ENCODE data around the gene REPIN1.

REPIN1 gene

DNA sequence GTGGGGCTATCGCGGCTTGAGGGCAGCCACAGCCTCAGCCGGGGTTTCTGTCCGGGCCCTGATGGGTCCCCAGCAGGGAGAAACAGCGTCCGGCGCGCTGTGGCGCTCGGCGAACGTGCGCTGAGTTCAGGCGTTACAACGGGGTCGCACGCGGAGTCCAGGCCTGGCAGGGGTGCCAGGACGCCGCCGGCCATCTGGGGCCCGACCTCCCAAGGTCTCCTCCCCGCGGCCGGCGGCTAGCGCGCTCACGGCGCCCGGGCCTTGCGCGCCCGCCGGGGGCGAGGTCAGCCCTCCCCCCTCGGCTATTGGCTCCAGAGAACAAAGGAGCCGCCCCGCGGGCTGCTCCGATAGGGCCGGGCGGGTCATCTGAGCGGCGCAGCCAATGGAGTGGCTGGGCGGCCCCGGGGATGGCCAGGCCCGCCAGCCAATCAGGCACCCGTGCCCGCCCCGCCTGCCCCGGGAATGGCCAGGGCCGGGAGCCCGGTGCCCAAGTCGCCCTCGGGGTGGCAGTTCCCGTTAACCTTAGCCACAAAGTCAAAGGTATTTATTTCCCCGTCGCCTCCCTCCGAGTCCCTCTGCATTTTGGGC lies 10.3 kb downstream of the REPIN1 start, which contains the start of gene ZNF775:
TSS of gene ZNF775 (plus strand) at position 478 of the 588 bp plus-strand sequence. CDS start 9,141 bp downstream, outside the sequence.
- TF ChIP-seq, protein P1, sequence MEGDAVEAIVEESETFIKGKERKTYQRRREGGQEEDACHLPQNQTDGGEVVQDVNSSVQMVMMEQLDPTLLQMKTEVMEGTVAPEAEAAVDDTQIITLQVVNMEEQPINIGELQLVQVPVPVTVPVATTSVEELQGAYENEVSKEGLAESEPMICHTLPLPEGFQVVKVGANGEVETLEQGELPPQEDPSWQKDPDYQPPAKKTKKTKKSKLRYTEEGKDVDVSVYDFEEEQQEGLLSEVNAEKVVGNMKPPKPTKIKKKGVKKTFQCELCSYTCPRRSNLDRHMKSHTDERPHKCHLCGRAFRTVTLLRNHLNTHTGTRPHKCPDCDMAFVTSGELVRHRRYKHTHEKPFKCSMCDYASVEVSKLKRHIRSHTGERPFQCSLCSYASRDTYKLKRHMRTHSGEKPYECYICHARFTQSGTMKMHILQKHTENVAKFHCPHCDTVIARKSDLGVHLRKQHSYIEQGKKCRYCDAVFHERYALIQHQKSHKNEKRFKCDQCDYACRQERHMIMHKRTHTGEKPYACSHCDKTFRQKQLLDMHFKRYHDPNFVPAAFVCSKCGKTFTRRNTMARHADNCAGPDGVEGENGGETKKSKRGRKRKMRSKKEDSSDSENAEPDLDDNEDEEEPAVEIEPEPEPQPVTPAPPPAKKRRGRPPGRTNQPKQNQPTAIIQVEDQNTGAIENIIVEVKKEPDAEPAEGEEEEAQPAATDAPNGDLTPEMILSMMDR (IDR thresholded peaks at IDR 0.05; ENCODE audit: low read depth, low read length, missing control alignments): no peak
- peak within 1 kb of the TSS; percentile 90 for H3K4me3 ChIP-seq (ENCODE audit: low read depth, low read length)
- no peak for DNase-seq (ENCODE audit: low read depth)

DNA sequence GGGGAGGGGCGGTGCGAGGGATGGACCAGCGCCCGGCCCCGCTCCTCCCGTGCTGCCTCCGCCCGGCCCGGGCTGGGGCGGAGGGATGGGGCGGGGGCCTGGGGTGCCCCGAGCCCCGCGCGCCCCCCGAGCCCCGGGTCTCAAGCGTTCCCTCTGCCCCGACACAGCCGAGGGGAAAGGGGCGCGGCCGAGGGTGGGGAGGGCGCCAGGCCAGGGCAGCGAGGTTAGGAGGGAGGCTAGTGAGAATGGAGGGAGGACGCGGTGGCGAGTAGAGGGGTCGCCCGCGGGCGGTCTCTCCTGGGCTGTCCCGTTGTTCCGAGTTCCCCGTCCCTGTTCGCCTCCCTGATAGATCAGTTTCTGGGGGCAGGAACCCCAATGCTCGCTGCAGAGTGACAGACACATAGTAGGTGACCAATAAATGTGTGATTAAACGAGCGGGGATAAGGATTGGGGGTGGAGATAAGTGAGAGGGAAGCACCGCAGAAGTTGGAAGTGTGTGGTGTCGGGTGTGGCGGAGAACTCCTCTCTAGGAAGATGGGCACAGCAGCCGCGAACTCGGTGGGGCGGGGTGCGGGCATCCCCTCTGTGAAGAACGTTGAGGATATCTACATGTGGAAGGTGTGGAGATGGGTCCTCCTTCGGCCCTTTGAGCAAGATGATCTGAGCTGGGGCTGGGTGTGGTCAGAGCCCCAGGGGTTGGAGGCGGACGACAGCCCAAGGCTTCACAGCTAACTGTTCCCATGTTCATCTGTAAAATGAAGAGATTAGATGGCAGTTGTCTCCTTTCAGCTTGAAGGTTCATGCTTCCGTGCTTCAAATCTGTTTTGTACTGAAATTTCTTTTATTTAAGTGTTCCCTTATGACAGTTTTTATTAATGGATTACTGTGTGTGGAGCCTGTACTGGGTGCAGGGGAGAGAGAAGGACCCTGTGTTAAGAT lies 11.1 kb downstream of the REPIN1 start:
- DNase-seq (ENCODE audit: low read depth): no peak
- H3K4me3 ChIP-seq (ENCODE audit: low read depth, low read length): peak overlapping the region; percentile 90
- TF ChIP-seq, protein P1 (IDR thresholded peaks at IDR 0.05; ENCODE audit: low read depth, low read length, missing control alignments): no peak

DNA sequence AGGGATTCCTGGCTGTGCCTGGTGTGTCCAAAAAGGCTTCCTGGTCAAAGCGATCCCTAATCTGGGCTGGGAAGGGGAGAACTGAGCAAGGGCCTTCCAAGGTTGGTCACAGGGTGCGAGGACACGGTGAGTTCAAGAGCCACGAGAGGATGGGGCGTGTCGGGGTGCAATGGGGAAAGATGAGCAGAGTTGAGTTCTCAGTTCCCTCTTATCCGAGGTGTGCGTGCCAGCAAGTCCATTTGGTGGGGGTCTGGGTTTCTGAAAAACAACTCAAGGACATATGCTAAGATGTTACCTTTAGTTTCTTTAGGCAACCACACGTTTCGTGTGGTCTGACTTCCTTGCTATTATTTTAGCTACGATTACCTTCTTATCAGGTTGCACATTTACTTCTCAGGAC lies 11.8 kb downstream of the REPIN1 start:
- DNase-seq (ENCODE audit: low read depth): no peak
- TF ChIP-seq, protein P1 (IDR thresholded peaks at IDR 0.05; ENCODE audit: low read depth, low read length, missing control alignments): no peak
- H3K4me3 ChIP-seq (ENCODE audit: low read depth, low read length): peak overlapping the region; percentile 90

DNA sequence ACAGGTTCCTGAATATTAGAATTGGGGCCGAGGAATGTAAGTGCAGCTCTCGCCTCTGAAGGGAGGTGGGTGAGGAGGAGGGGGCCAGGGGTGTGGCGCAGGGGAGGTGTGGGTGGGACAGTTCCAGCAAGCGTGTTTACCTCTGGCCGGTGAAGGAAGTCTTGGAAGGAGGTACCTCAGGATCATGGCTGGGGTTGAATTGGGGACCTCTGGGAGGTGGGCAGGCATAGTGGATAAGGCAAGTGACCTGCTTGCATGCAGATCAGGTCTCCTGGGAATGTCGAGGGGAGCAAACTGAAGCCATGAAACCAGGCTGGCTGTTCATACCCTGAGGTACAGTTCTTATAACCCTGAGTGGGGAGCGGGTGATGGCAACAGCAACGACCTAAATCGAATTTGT lies 12.5 kb downstream of the REPIN1 start:
- TF ChIP-seq, protein P1 (IDR thresholded peaks at IDR 0.05; ENCODE audit: low read depth, low read length, missing control alignments): no peak
- no peak for DNase-seq (ENCODE audit: low read depth)
- H3K4me3 ChIP-seq (ENCODE audit: low read depth, low read length): peak overlapping the region; percentile 90

DNA sequence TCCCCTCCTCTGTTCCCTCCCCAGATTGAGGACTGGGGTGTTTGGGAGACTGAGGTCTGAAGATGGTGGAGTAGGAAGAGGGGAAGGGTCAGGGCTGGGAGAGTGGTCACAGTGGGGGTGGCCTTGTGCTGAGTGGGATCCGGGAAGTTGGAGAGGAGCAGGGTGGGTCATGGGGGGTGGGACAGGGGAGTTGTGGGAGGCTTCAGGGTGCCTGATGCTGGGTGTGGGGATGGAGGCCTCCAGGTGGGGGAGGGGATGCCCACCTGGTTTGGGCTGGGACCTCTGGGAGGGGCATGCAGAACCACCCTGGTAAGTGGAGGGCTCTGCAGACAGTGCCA lies 13.1 kb downstream of the REPIN1 start:
- no peak overlapping the region; the same call in none of the 2 replicates for H3K4me3 ChIP-seq (ENCODE audit: low read depth, low read length)
- DNase-seq (ENCODE audit: low read depth): no peak
- TF ChIP-seq, protein P1 (IDR thresholded peaks at IDR 0.05; ENCODE audit: low read depth, low read length, missing control alignments): no peak

DNA sequence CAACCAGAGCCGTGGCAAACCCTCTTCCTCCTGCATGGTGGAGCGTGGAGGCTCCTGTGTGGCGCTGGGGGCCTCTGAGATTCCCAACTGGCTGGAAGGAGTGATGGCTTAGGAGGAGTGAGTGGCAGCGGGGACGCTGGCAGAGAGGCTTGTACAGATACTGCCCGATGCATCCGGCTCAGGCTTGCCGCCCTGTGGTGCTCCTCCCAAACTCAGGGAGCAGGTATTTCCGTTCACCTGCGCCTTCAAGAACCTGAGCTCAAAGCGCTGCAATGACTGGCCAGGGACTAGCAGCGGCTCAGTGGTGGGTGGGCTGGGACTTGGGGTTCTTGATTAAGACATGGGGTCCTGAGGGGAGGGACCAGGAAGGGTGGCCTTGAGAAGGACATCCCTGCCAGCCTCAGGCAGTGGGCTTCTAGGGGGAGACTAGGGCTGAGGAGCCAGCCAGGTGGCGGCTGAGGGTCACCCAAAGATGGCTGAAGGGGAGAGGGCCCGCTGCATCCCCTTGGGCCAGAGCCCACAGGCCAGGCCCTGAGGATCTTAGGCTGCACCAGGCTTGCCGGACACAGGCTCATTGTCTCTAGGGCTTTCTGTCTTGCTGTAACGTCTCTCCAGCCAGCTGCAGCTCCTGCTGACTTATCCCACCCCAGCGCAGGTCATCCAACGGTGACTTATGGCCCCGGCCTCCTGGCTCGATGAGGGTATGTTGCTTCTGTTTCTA lies 13.7 kb downstream of the REPIN1 start:
- H3K4me3 ChIP-seq (ENCODE audit: low read depth, low read length): peak overlapping the region; percentile 25
- no peak for DNase-seq (ENCODE audit: low read depth)
- TF ChIP-seq, protein P1 (IDR thresholded peaks at IDR 0.05; ENCODE audit: low read depth, low read length, missing control alignments): no peak

Measured in GM12864 (cell line).